Measurements from ENCODE around the gene RBL2. TPM values are rescaled to one million over a fixed set of nuclear protein-coding genes. Genes with fewer than 3 reads are reported as not detected.

Gene RBL2
- total and polyA plus RNA-seq, 9 of the 15 experiments (the other 6 are each of a cell fraction or from before 2014, with no cell fraction given) = 7.8 to 76.3 (median 28.5) TPM

- TF ChIP-seq SAP30 (IDR thresholded peaks at IDR 0.05; ENCODE audit: borderline replicate concordance, insufficient read depth, low read depth, low read length, poor library complexity, severe bottlenecking) (no peak), PHF8 (IDR thresholded peaks at IDR 0.05; ENCODE audit: borderline replicate concordance, low read length) (peak; percentile 31; the same call in 1 of the 2 replicates), BRD4 (IDR thresholded peaks at IDR 0.05) (no peak), ZNF184 (CRISPR knock-in tag; IDR thresholded peaks at IDR 0.05) (no peak), FOXA1 (IDR thresholded peaks at IDR 0.05; ENCODE audit: borderline replicate concordance) (no peak), ZNF766 (CRISPR knock-in tag; conservative IDR thresholded peaks at IDR 0.05) (no peak), ZKSCAN3 (CRISPR knock-in tag; IDR thresholded peaks at IDR 0.05) (no peak), KDM1A (IDR thresholded peaks at IDR 0.05) (0 out of 4 replicates have a peak, but pooled peaks of 1 of the 2 experiments have one; percentile 11), NFE2 (IDR thresholded peaks at IDR 0.05; ENCODE audit: low read depth) (no peak), ARID4B (CRISPR knock-in tag; IDR thresholded peaks at IDR 0.05) (no peak), CTBP1 (IDR thresholded peaks at IDR 0.05; ENCODE audit: borderline replicate concordance) (peak; percentile 62; the same call in 1 of the 2 replicates), SIX5 (IDR thresholded peaks at IDR 0.05; ENCODE audit: borderline replicate concordance in 1 of 2, insufficient read depth in 1 of 2, low read depth in 1 of 2, low read length in 2 of 2) (no peak), E2F1 (CRISPR knock-in tag; IDR thresholded peaks at IDR 0.05) (no peak), TGIF2 (CRISPR knock-in tag; IDR thresholded peaks at IDR 0.05) (no peak), ZNF408 (CRISPR knock-in tag; IDR thresholded peaks at IDR 0.05; ENCODE audit: low read depth) (no peak), HOMEZ (CRISPR knock-in tag; IDR thresholded peaks at IDR 0.05) (no peak), HDAC1 (IDR thresholded peaks at IDR 0.05) (peak in 1 of 2 experiments; percentile 43; a peak in 1 of 4 replicates), EHMT2 (IDR thresholded peaks at IDR 0.05) (no peak), PML (IDR thresholded peaks at IDR 0.05; ENCODE audit: low read length) (no peak), FIP1L1 (IDR thresholded peaks at IDR 0.05; ENCODE audit: low read depth, low read length, poor library complexity, severe bottlenecking) (no peak), HMG20B (CRISPR knock-in tag; IDR thresholded peaks at IDR 0.05) (no peak)
Measured at GRCh38 chr16:53502331-53503269, 68.3 kb downstream of the RBL2 start, which contains the start of gene AKTIP (continued).
